Breast epithelium (tissue), 3 donors: ENCODE measurements around the gene CDK14.

ENCODE experiments used
- CTCF ChIP-seq, 3 donors: fragments of 450-650 bp; IDR thresholded peaks; one replicate each; pipeline ENCODE4 v1.5.1; 2016 to 2017; ENCODE audit warnings: antibody characterized with exemption in 3 of 3, mild to moderate bottlenecking in 3 of 3, moderate library complexity in 3 of 3
- POLR2A ChIP-seq: fragments of 450-650 bp; IDR thresholded peaks from one replicate; pipeline ENCODE4 v1.6.1; 2016; ENCODE audit warnings: antibody characterized with exemption, mild to moderate bottlenecking, moderate library complexity
- POLR2AphosphoS5 ChIP-seq, 3 donors: sonication (generic); formaldehyde crosslinking; IDR thresholded peaks; one replicate each; pipeline ENCODE4 v1.6.1; 2017; ENCODE audit warnings: antibody characterized with exemption in 3 of 3

GRCh38 chr7:91083855-91084644 is 487.9 kb downstream of the CDK14 start:
- TF ChIP-seq POLR2A (no peak), CTCF (IDR thresholded peaks at IDR 0.05) (no peak), POLR2AphosphoS5 (IDR thresholded peaks at IDR 0.05) (no peak)
